Neuronal stem cell (in vitro differentiated cells): ENCODE results near the gene GCLM.

Experiments
- DNase-seq: peaks from one replicate; pipeline ENCODE4 v3.0.0-alpha.2; 2013; ENCODE audit warnings: low spot score
- H2AFZ ChIP-seq: one replicate; pipeline ENCODE4 v1.6.1; 2013; ENCODE audit warnings: mild to moderate bottlenecking, low read length, inconsistent platforms
- H2AK5ac ChIP-seq: 2 replicates; pipeline ENCODE4 v1.6.1; 2013; ENCODE audit warnings: low read depth, mild to moderate bottlenecking, inconsistent platforms, low read length, moderate library complexity, mixed read lengths
- H2BK120ac ChIP-seq: 2 replicates; pipeline ENCODE4 v1.6.1; 2013; ENCODE audit warnings: low read depth, mild to moderate bottlenecking, inconsistent platforms, low read length, moderate library complexity, mixed read lengths
- H2BK12ac ChIP-seq: one replicate; pipeline ENCODE4 v1.6.1; 2013; ENCODE audit warnings: low read length, inconsistent platforms
- H2BK15ac ChIP-seq: 2 replicates; pipeline ENCODE4 v1.6.1; 2013; ENCODE audit warnings: mild to moderate bottlenecking, low read length, inconsistent platforms, mixed read lengths
- H2BK5ac ChIP-seq: one replicate; pipeline ENCODE4 v1.6.1; 2013; ENCODE audit warnings: inconsistent platforms, mild to moderate bottlenecking, low read length, moderate library complexity
- H3K14ac ChIP-seq: one replicate; pipeline ENCODE4 v1.6.1; 2013; ENCODE audit warnings: low read length, inconsistent platforms
- H3K18ac ChIP-seq: 2 replicates; pipeline ENCODE4 v1.6.1; 2013; ENCODE audit warnings: low read length, inconsistent platforms
- H3K23ac ChIP-seq: 2 replicates; pipeline ENCODE4 v1.6.1; 2013; ENCODE audit warnings: low read depth, mild to moderate bottlenecking, mixed read lengths, low read length, inconsistent platforms; ENCODE audit not compliant: poor library complexity
- H3K27ac ChIP-seq: replicated peaks from 3 replicates; pipeline ENCODE4 v1.5.1; 2013; ENCODE audit warnings: low read length, inconsistent platforms
- H3K27me3 ChIP-seq, 3 experiments: 2 replicates each; pipeline ENCODE4 v1.6.1; 2013; ENCODE audit warnings: low read length in 3 of 3, mild to moderate bottlenecking in 2 of 3, inconsistent platforms in 1 of 3, low read depth in 1 of 3, mixed read lengths in 1 of 3, moderate library complexity in 1 of 3; ENCODE audit not compliant: control insufficient read depth in 3 of 3, insufficient read depth in 3 of 3
- H3K36me3 ChIP-seq, 2 donors: replicated peaks in 1 of 2; 2 replicates each; pipeline ENCODE4 v1.6.1; 2013; ENCODE audit warnings: low read length in 2 of 2; ENCODE audit not compliant: control insufficient read depth in 2 of 2, insufficient read depth in 2 of 2
- H3K4ac ChIP-seq: 2 replicates; pipeline ENCODE4 v1.6.1; 2013; ENCODE audit warnings: inconsistent platforms, mild to moderate bottlenecking, low read length, moderate library complexity
- H3K4me1 ChIP-seq, 2 donors: 1 replicate in 1 of 2; 2 replicates in 1 of 2; pipeline ENCODE4 v1.6.1; 2013; ENCODE audit warnings: low read length in 2 of 2, low read depth in 1 of 2; ENCODE audit not compliant: control insufficient read depth in 2 of 2, insufficient read depth in 1 of 2
- H3K4me2 ChIP-seq: one replicate; pipeline ENCODE4 v1.6.1; 2013; ENCODE audit warnings: mild to moderate bottlenecking, low read length, inconsistent platforms; ENCODE audit not compliant: insufficient read depth, poor library complexity, severe bottlenecking
- H3K4me3 ChIP-seq, 2 donors: 2 replicates each; pipeline ENCODE4 v1.5.1; 2013; ENCODE audit warnings: low read length in 2 of 2, mild to moderate bottlenecking in 2 of 2, inconsistent platforms in 1 of 2, moderate library complexity in 1 of 2
- H3K79me1 ChIP-seq: one replicate; pipeline ENCODE4 v1.6.1; 2013; ENCODE audit warnings: low read depth, mild to moderate bottlenecking, inconsistent platforms, low read length, moderate library complexity
- H3K9ac ChIP-seq: one replicate; pipeline ENCODE4 v1.6.1; 2013; ENCODE audit warnings: mild to moderate bottlenecking, low read depth, low read length, inconsistent platforms; ENCODE audit not compliant: poor library complexity
- H3K9me3 ChIP-seq, 2 donors: replicated peaks in 1 of 2; 2 replicates each; pipeline versions ENCODE3 to v1.6.1; 2013; ENCODE audit warnings: low read length in 2 of 2, mild to moderate bottlenecking in 2 of 2, inconsistent platforms in 1 of 2, low read depth in 1 of 2, mixed read lengths in 1 of 2, moderate library complexity in 1 of 2; ENCODE audit not compliant: control insufficient read depth in 2 of 2, insufficient read depth in 1 of 2
- H4K8ac ChIP-seq: one replicate; pipeline ENCODE4 v1.6.1; 2013; ENCODE audit warnings: low read depth, mild to moderate bottlenecking, inconsistent platforms, low read length, moderate library complexity
- H4K91ac ChIP-seq: one replicate; pipeline ENCODE4 v1.6.1; 2013; ENCODE audit warnings: low read length, low read depth, mild to moderate bottlenecking, inconsistent platforms; ENCODE audit not compliant: poor library complexity
- WGBS, 2 donors: extraction: QIAGEN DNeasy Blood & Tissue Kit; methylation state at CpG; one replicate each; pipeline ENCODE4 v1.1.7; 2013; ENCODE audit warnings: missing lambda C conversion rate in 2 of 2, mixed read lengths in 1 of 2; ENCODE audit not compliant: insufficient read length in 2 of 2, insufficient replicate concordance in 1 of 2; ENCODE audit errors: extremely low coverage in 2 of 2; 5-methylcytosine and 5-hydroxymethylcytosine counted together

The GCLM gene

DNA sequence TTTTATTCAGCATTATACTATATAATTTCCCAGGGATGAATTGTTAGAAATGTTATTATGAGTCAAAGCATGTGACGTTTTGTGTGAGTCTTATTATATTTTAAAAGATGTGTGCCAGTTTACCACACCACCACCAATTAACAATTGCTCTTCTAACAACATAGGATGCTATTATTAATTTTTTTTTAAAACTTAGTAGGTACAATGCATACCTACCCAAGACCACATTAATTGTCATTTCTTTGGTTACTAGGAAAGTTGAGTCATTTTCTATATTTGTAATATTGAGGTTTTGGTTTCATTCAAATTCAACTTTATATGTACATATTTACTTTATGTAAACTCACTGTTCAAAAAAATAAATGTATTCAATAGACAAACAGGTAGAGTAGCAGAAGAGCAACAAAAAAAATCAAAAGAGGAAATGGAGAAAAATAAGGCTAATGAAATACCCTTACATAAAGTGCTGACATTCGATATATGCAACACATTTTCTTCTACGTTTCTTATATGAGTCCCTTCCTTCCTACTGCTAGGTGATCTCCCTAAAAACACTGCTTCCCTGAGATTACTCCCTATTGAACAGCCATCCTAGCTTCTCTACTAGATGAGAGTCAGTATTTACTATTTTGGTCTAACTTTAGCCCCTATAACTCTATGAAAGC lies 9.6 kb downstream of the GCLM start:
- peaks cover 3 to 27% of the 10 kb centered on the region in 2 donors for H3K36me3 ChIP-seq
- no peak overlapping the region for H2AFZ ChIP-seq
- no peak overlapping the region for H2BK12ac ChIP-seq
- H3K4me3 ChIP-seq, result no peak overlapping the region
- no peaks in the 10 kb centered on the region for H3K79me1 ChIP-seq
- no peak overlapping the region for H3K14ac ChIP-seq
- no peak for DNase-seq
- no peaks in the 10 kb centered on the region for H3K27me3 ChIP-seq
- no peak overlapping the region for H2AK5ac ChIP-seq
- H3K9ac ChIP-seq, result no peak overlapping the region
- no peak overlapping the region for H2BK5ac ChIP-seq
- no peak overlapping the region for H3K4me2 ChIP-seq
- H3K23ac ChIP-seq, result no peak overlapping the region
- no peaks in the 10 kb centered on the region for H3K9me3 ChIP-seq
- no peak overlapping the region for H2BK15ac ChIP-seq
- no peaks in the 10 kb centered on the region for H3K4me1 ChIP-seq
- no peak overlapping the region for H4K8ac ChIP-seq
- H2BK120ac ChIP-seq, result no peak overlapping the region
- no peak overlapping the region for H4K91ac ChIP-seq
- no CpG with 5 or more reads among the region's 3 CpGs for WGBS, 2 donors
- no peak overlapping the region for H3K4ac ChIP-seq
- no peak overlapping the region for H3K27ac ChIP-seq
- H3K18ac ChIP-seq, result no peak overlapping the region

DNA sequence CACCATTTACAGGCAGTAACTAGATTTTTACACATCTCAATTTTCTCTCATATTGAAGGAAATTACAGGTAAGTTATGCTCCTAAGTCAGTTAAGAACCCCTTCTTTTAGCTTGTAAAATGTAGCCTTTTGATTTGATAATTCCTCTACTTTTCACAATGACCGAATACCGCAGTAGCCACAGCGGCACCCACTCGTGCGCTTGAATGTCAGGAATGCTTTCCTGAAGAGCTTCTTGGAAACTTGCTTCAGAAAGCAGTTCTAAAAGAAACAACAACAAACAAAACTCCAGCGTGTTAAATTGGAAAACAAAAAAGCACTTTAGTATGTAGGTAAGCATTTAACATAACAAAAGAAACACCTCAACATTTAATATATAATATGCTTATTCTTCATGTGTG lies 20.3 kb downstream of the GCLM start:
- no peak overlapping the region for H4K8ac ChIP-seq
- H3K4me3 ChIP-seq, result no peak overlapping the region
- H2AK5ac ChIP-seq, result no peak overlapping the region
- no peak overlapping the region for H2BK5ac ChIP-seq
- H3K9ac ChIP-seq, result no peak overlapping the region
- no peak overlapping the region for H3K4ac ChIP-seq
- H2AFZ ChIP-seq, result no peak overlapping the region
- H2BK120ac ChIP-seq, result no peak overlapping the region
- no peak overlapping the region for H3K18ac ChIP-seq
- no peak overlapping the region for H3K27ac ChIP-seq
- H3K79me1 ChIP-seq, result no peaks in the 10 kb centered on the region
- H3K4me1 ChIP-seq, result no peaks in the 10 kb centered on the region
- no peak overlapping the region for H4K91ac ChIP-seq
- H3K23ac ChIP-seq, result no peak overlapping the region
- H3K14ac ChIP-seq, result no peak overlapping the region
- no peak overlapping the region for H2BK12ac ChIP-seq
- no CpG with 5 or more reads among the region's 6 CpGs for WGBS, 2 donors
- no peak overlapping the region for H2BK15ac ChIP-seq
- no peak overlapping the region for H3K4me2 ChIP-seq
- H3K27me3 ChIP-seq, result no peaks in the 10 kb centered on the region
- no peak for DNase-seq
- peaks cover 1 to 17% of the 10 kb centered on the region in 2 donors for H3K36me3 ChIP-seq
- no peaks in the 10 kb centered on the region for H3K9me3 ChIP-seq

- Histone ChIP-seq H2BK15ac (no peak overlapping the region), H3K4me1 (peaks cover 0 to 1% of the 10 kb centered on the region in 2 donors), H2BK5ac (no peak overlapping the region), H3K14ac (no peak overlapping the region), H3K79me1 (peaks cover 4% of the 10 kb centered on the region), H3K4me3 (no peak overlapping the region), H2BK12ac (no peak overlapping the region), H3K27me3 (no peaks in the 10 kb centered on the region), H4K91ac (no peak overlapping the region), H3K23ac (no peak overlapping the region), H3K9ac (no peak overlapping the region), H3K36me3 (peaks cover 4 to 6% of the 10 kb centered on the region in 2 donors), H2AK5ac (no peak overlapping the region), H3K27ac (no peak overlapping the region), H3K4ac (no peak overlapping the region), H3K18ac (no peak overlapping the region), H2BK120ac (no peak overlapping the region), H4K8ac (no peak overlapping the region), H3K9me3 (no peaks in the 10 kb centered on the region), H2AFZ (no peak overlapping the region), H3K4me2 (no peak overlapping the region)
- no peak for DNase-seq
- no CpG with 5 or more reads among the region's 4 CpGs for WGBS, 2 donors
These were observed 27.0 kb downstream of the GCLM start for GRCh38 chr1:93882269-93882668.

DNA sequence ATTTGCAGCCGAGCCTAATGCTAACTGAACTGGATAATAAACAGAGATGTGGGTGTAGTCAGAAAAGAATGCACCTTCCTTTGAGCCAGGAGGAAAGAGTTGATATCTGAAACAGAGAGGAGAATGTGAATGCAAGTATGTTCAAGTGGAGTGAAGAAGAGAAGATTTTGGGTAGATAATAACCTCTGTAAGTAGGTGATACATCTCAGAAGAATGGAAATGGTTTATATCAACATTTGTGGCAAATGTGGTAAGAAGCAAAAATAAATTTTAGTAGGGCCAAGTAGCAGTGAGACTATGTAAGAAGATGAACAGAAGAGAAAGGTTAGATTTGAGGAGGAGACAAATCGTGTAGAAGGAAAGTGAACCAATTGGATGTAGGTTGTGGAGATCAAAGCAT lies 28.5 kb downstream of the GCLM start:
- no peak overlapping the region for H3K14ac ChIP-seq

More for the DNA sequence above, 28.5 kb downstream of the GCLM start:
- peaks cover 11 to 22% of the 10 kb centered on the region in 2 donors for H3K36me3 ChIP-seq
- no peak overlapping the region for H2AK5ac ChIP-seq
- H2AFZ ChIP-seq, result no peak overlapping the region
- H3K4ac ChIP-seq, result no peak overlapping the region
- no peak overlapping the region for H2BK120ac ChIP-seq
- peaks cover 4% of the 10 kb centered on the region for H3K79me1 ChIP-seq
- WGBS, 2 donors, result no CpG with 5 or more reads among the region's 2 CpGs
- H3K4me3 ChIP-seq, result no peak overlapping the region
- no peak for DNase-seq
- no peak overlapping the region for H3K18ac ChIP-seq
- H2BK15ac ChIP-seq, result no peak overlapping the region
- H3K9me3 ChIP-seq, result no peaks in the 10 kb centered on the region
- H2BK5ac ChIP-seq, result no peak overlapping the region
- H4K8ac ChIP-seq, result no peak overlapping the region
- no peak overlapping the region for H3K9ac ChIP-seq
- no peak overlapping the region for H4K91ac ChIP-seq
- H3K27me3 ChIP-seq, result no peaks in the 10 kb centered on the region
- no peak overlapping the region for H3K4me2 ChIP-seq
- no peak overlapping the region for H3K27ac ChIP-seq
- H3K4me1 ChIP-seq, result peaks cover 0 to 1% of the 10 kb centered on the region in 2 donors
- no peak overlapping the region for H2BK12ac ChIP-seq
- H3K23ac ChIP-seq, result no peak overlapping the region
